OCI-LY1 (cell line): Measurements from ENCODE around the gene MAPK11.

Experiments used
- H2AFZ ChIP-seq: fragments of 200-600 bp; sonication (generic), shearing (Covaris generic); 2 replicates; pipeline ENCODE4 v1.6.0; 2014; ENCODE audit warnings: antibody characterized with exemption, mild to moderate bottlenecking, low read length
- H3F3A ChIP-seq: fragments of 200-600 bp; sonication (generic), shearing (Covaris generic); 2 replicates; pipeline ENCODE4 v1.6.0; 2014; ENCODE audit warnings: mild to moderate bottlenecking, antibody characterized with exemption, low read length, moderate library complexity; ENCODE audit not compliant: insufficient read depth
- H3K27ac ChIP-seq: fragments of 200-600 bp; sonication (generic); 2 replicates; pipeline ENCODE4 v1.5.1; 2014; ENCODE audit warnings: low read length, mixed run types, mild to moderate bottlenecking, low read depth; ENCODE audit not compliant: poor library complexity, severe bottlenecking
- H3K27me3 ChIP-seq: fragments of 200-600 bp; sonication (generic); 2 replicates; pipeline ENCODE4 v1.6.0; 2014; ENCODE audit warnings: antibody characterized with exemption, mild to moderate bottlenecking, low read length, moderate library complexity; ENCODE audit not compliant: insufficient read depth
- H3K36me3 ChIP-seq: fragments of 200-600 bp; sonication (generic); 2 replicates; pipeline ENCODE4 v1.6.1; 2014; ENCODE audit warnings: mild to moderate bottlenecking, antibody characterized with exemption, low read length, moderate library complexity, mixed read lengths; ENCODE audit not compliant: insufficient read depth
- H3K4me1 ChIP-seq: fragments of 200-600 bp; sonication (generic); 2 replicates; pipeline ENCODE4 v1.5.1; 2014; ENCODE audit warnings: mild to moderate bottlenecking, low read length, moderate library complexity; ENCODE audit not compliant: insufficient read depth, severe bottlenecking
- H3K4me2 ChIP-seq: fragments of 200-600 bp; sonication (generic), shearing (Covaris generic); 2 replicates; pipeline ENCODE4 v1.6.1; 2014; ENCODE audit warnings: low read length
- H3K4me3 ChIP-seq: fragments of 200-600 bp; sonication (generic); 2 replicates; pipeline ENCODE4 v1.5.1; 2014; ENCODE audit warnings: low read length, low read depth, mild to moderate bottlenecking, mixed read lengths; ENCODE audit not compliant: poor library complexity, severe bottlenecking
- H3K79me2 ChIP-seq: fragments of 200-600 bp; shearing (Covaris generic); 2 replicates; pipeline ENCODE4 v1.6.1; 2016; ENCODE audit warnings: mixed run types, low read length, mixed read lengths; ENCODE audit not compliant: insufficient read depth
- H3K9ac ChIP-seq: fragments of 200-600 bp; sonication (generic), shearing (Covaris generic); 2 replicates; pipeline ENCODE4 v1.6.1; 2014; ENCODE audit warnings: mild to moderate bottlenecking, low read length, mixed read lengths
- H3K9me2 ChIP-seq: fragments of 200-600 bp; sonication (generic), shearing (Covaris generic); 2 replicates; pipeline ENCODE4 v1.6.1; 2014; ENCODE audit warnings: low read depth, mild to moderate bottlenecking, low read length, mixed read lengths
- H3K9me3 ChIP-seq: fragments of 200-600 bp; shearing (Covaris generic); 2 replicates; pipeline ENCODE4 v1.6.1; 2014; ENCODE audit warnings: low read length, mixed read lengths
- H4K20me1 ChIP-seq: fragments of 200-600 bp; sonication (generic), shearing (Covaris generic); 2 replicates; pipeline ENCODE4 v1.6.0; 2016; ENCODE audit warnings: mild to moderate bottlenecking, low read length; ENCODE audit not compliant: insufficient read depth
- CTCF ChIP-seq: fragments of 200-600 bp; sonication (generic), shearing (Covaris generic); IDR thresholded peaks from 2 replicates; pipeline ENCODE4 v1.5.1; 2017; ENCODE audit warnings: mild to moderate bottlenecking, antibody characterized with exemption, low read length, moderate library complexity, mixed read lengths
- EZH2 ChIP-seq: fragments of 200-600 bp; sonication (generic), shearing (Covaris generic); IDR thresholded peaks from 2 replicates; pipeline ENCODE4 v1.8.0; 2017; ENCODE audit warnings: borderline replicate concordance, mixed run types, mild to moderate bottlenecking, antibody characterized with exemption, low read length, moderate library complexity, mixed read lengths

Gene MAPK11

GRCh38 chr22:50269970-50270665 lies at the start of gene MAPK11:
TSS of gene MAPK11 (minus strand) at chr22:50270380. CDS start at chr22:50270292, 88 bp downstream.
- Histone ChIP-seq H2AFZ (no peak within 1 kb of the TSS), H3K4me3 (peak within 1 kb of the TSS; percentile 63), H3K79me2 (no peaks in the 10 kb centered on the region), H3K9ac (peak within 1 kb of the TSS; percentile 61), H3K36me3 (no peaks in the 10 kb centered on the region), H4K20me1 (no peaks in the 10 kb centered on the region), H3K27ac (peak within 1 kb of the TSS; percentile 57), H3K9me3 (no peaks in the 10 kb centered on the region), H3K27me3 (no peaks in the 10 kb centered on the region; the same call in 1 of the 2 replicates), H3F3A (no peaks in the 10 kb centered on the region), H3K4me1 (peaks cover 34% of the 10 kb centered on the region), H3K9me2 (no peaks in the 10 kb centered on the region), H3K4me2 (peak within 1 kb of the TSS; percentile 84)
- no peak for TF ChIP-seq EZH2
- no peak for TF ChIP-seq CTCF

GRCh38 chr22:50319503-50319951 lies 49.3 kb upstream of the MAPK11 start:
- no peaks in the 10 kb centered on the region for H3K36me3 ChIP-seq
- no peak overlapping the region for H3K4me2 ChIP-seq
- H3K27me3 ChIP-seq: peaks cover 7% of the 10 kb centered on the region; the same call in 1 of the 2 replicates
- no peaks in the 10 kb centered on the region for H3K9me3 ChIP-seq
- no peak overlapping the region for H3K9ac ChIP-seq
- no peaks in the 10 kb centered on the region for H4K20me1 ChIP-seq
- TF ChIP-seq EZH2 (no peak), CTCF (no peak)
- H3K4me3 ChIP-seq: no peak overlapping the region
- H3F3A ChIP-seq: no peaks in the 10 kb centered on the region
- no peak overlapping the region for H3K27ac ChIP-seq
- H2AFZ ChIP-seq: no peak overlapping the region
- no peaks in the 10 kb centered on the region for H3K9me2 ChIP-seq
- H3K4me1 ChIP-seq: peaks cover 10% of the 10 kb centered on the region
- H3K79me2 ChIP-seq: no peaks in the 10 kb centered on the region

GRCh38 chr22:50318698-50319411 lies 48.7 kb upstream of the MAPK11 start:
- H3K36me3 ChIP-seq: no peaks in the 10 kb centered on the region
- H3K27me3 ChIP-seq: peaks cover 7% of the 10 kb centered on the region; the same call in 1 of the 2 replicates
- H3K4me1 ChIP-seq: peaks cover 17% of the 10 kb centered on the region
- no peak for TF ChIP-seq CTCF
- no peak for TF ChIP-seq EZH2
- H3F3A ChIP-seq: no peaks in the 10 kb centered on the region
- no peak overlapping the region for H3K4me3 ChIP-seq
- H3K27ac ChIP-seq: no peak overlapping the region
- H3K79me2 ChIP-seq: no peaks in the 10 kb centered on the region
- no peak overlapping the region for H3K4me2 ChIP-seq
- no peak overlapping the region for H3K9ac ChIP-seq
- no peaks in the 10 kb centered on the region for H3K9me3 ChIP-seq
- no peaks in the 10 kb centered on the region for H4K20me1 ChIP-seq
- H2AFZ ChIP-seq: no peak overlapping the region
- no peaks in the 10 kb centered on the region for H3K9me2 ChIP-seq
